GM19099 (cell line): ENCODE measurements around the gene GLB1L.

Source experiments
- POLR2A ChIP-seq: IDR thresholded peaks from 3 replicates; pipeline ENCODE4 v1.6.1; 2011; ENCODE audit warnings: low read depth; ENCODE audit not compliant: insufficient read length; ENCODE audit errors: extremely low read depth

GLB1L gene

DNA sequence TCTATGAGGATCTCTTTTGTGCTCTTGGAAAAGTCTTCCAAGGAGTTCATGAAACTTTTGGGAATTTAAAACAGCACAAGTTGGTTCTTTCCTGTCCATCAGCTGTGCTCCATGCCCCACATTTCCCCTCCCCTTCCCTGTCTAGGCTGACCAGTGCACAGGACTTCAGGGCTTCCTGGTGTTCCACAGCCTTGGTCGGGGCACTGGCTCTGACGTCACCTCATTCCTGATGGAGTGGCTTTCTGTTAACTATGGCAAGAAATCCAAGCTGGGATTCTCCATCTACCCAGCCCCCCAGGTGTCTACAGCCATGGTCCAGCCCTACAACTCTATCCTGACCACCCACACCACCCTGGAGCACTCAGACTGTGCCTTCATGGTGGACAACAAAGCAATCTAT lies 25.8 kb upstream of the GLB1L start:
- TF ChIP-seq POLR2A: no peak

DNA sequence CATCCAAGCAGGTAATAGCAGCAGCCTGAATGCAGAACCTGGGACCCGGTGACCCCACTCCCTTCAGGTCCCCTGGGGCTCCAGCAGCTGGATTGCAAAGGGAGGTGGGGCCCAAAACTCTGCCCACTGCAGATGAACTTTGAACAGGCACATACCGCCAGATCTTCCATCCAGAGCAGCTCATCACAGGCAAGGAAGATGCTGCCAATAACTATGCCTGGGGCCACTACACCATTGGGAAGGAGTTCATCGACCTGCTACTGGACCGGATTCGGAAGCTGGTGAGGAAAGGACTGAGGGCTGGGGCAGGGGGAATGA lies 24.8 kb upstream of the GLB1L start:
- no peak for TF ChIP-seq POLR2A

DNA sequence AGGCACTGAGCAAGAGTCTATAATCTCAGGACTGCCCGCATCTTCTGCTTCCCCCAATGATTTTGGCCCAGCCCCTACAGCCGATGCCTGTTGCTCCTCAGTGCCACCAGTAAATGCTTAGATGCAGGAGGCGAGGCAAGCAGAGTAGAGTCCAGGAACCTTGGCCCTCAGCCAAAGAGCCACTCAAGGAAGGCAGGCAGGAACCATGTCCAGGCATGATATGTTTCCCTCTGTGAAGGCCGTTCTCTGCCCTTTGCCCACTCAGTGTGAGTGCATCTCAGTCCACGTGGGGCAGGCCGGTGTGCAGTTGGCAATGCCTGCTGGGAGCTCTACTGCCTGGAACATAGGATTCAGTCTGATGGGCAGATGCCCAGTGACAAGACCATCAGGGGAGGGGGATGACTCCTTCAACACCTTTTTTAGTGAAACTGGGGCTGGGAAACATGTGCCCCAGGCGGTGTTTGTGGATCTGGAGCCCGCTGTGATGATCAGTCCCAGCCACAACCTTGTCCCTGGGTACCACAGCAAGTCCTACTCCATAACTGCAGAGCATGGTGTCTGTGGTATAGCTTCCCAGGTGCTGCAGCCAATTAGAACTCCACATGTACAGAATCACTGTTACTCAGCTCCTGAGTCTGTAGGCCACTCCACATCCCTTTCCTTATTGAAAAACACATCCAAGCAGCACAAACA lies 24.3 kb upstream of the GLB1L start:
- no peak for TF ChIP-seq POLR2A

DNA sequence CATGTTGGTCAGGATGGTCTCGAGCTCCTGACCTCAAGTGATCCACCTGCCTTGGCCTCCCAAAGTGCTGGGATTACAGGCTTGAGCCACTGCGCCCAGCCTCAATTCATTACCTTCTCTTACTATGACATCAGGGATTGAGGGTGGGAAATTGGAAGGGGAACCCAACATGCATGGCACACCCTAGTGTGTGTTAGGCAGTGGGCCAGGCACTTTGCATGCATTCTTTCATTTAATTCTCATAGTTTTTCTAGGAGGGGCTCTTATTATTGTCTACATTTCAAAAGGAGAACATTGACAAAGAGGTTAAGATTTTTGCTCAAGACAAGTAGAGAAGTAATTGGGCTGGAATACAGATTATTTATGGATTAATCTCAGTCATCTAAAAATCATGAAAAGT lies 23.1 kb upstream of the GLB1L start:
- no peak for TF ChIP-seq POLR2A

DNA sequence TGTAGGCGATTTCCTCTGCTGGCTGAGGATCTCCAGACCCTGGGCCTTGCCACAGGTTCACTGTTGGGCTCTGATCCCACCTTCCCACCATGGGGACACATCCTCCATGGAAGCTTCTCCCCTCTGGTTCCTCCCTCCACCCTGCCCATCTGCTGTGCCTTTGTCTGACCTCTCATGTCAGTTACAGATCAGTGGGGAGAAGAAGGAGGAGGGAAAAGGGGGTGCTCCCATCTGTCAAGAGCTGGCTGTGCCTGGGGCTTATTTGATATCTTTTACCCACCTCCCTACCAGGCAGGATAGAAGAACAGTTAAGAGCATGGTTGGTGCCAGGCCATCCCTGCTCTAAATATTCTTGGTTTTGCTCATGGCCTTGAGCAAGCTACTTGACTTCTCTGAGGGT lies 21.6 kb upstream of the GLB1L start:
- TF ChIP-seq POLR2A: no peak

DNA sequence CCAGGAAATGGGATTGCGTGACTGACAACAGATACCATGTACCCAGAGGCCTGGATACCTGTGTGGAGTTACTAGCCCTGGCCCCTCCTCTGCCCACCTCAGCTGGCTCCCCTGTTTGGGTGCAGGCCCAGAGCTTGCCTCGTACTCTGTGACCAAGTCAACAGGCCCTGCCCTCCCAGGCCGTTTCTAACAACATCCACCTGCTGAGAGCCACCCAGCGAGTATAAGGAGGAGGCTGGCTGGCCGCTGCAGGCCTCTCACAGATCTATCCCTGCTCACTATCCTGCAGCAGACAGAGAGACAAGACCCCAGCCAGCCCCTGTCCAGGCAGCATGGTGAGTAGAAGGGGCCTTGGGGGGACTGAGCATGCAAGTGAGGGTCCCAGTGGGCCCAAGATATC lies 21.0 kb upstream of the GLB1L start:
- no peak for TF ChIP-seq POLR2A

DNA sequence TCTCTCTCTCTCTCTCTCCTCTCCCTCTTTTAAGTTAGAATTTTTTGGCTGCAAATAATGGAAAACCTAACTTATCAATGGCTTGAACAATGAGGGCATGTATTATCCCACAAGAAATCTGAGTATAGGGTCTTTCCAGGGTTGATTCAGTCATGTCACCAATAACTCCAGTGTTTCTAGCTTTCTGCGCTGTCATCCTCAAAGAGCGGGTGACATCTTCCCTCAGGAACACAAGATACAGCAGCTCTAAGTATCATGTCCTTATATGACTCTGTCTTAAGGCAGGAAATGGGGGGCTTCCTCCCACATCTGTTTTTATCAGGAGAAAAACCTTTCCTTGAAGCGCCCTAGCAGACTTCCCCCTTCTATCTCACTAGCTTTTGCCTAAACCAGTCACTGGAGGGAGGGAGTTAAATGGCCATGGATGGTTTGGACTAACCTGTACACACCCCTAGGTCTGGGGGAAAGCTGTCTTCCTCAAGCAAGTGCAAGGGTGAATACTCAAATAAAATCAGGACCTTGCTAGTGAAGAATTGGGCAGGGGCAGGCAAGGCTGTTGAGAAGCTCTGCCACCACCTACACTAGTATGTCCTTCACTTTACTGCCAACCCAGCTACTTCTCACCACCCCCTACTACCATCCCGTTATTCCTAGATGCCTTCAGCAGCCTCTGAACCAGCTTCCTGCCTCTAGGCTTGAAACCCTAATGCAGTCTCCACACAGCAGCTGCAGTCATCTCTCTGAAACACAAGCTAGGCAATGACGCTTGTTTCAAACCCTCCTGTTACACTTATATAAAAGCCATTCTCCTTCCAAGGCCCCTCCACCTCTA lies 16.0 kb upstream of the GLB1L start:
- TF ChIP-seq POLR2A: no peak

DNA sequence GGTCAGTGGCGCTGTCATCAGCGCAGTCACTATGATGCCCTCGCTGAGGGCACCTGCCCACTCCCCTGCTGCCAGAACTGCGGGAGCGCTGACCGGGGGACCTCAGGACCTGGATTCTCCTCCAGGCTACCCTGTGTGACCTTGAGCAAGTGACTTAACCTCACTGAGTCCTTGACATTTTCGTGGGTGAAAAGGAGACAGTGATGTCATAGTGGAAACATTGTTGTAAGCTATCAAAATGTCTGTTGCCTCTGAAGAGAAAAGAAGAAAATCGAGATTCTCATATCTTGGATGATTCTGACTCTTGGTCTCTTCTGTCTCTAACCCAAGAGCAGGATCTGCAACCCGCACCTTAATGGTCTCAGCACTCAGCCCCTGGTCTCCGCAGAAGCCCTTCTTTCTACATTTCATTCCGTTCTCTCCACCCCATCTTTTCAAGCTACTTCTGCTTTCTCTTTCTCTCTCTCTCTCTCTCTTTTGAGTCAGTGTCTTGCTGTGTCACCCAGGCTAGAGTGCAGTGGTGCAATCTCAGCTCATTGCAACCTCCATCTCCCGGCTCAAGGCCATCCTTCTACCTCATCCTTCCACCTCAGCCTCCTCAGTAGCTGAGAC lies 9.5 kb upstream of the GLB1L start:
- TF ChIP-seq POLR2A: no peak

DNA sequence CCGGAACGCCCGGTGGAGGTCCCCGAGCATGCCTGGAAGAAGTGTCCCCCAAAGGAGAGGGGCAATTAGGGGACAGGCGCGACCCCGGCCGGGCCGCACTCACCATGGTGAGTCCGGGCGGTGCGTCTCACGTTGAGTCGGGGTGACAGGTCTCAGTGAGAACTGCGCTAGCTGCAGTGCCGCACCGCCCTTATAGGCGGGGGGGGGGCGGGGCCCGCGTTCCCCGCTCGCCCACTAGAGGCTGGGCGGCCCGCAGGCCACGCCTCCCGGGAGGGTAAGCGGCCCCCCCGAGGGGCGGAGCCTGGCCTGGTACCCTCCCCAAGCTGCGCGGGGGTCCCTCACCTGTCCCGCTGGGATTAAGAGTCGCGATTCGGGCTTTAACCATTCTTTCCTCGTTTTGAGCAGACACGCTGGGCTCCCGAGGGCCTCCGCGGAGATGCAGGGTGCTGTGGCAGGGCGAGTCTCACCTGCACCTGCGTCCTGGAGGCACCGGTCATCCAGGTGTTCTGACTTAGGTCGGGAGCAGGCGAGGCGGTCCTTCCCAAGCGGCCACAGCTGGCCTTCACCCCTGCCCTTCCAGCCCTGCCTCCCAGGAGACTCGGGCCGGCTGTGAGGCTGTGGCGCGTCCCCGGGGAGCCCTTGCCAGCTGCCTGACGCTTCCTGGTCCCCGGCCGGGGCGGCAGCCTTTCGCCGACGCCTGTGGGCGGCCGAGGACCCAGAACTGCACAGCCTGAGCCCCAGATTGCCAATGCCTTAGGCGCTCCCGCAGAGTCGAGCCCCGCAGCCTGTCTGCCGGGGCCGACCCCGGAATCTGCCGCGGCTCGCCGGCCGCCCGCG lies 8.7 kb upstream of the GLB1L start, which contains the start of gene TUBA4A:
TUBA4A (minus strand) TSS at position 166 of the 837 bp plus-strand sequence; CDS start at position 106, 60 bp downstream.
- peak; percentile 100 for TF ChIP-seq POLR2A

DNA sequence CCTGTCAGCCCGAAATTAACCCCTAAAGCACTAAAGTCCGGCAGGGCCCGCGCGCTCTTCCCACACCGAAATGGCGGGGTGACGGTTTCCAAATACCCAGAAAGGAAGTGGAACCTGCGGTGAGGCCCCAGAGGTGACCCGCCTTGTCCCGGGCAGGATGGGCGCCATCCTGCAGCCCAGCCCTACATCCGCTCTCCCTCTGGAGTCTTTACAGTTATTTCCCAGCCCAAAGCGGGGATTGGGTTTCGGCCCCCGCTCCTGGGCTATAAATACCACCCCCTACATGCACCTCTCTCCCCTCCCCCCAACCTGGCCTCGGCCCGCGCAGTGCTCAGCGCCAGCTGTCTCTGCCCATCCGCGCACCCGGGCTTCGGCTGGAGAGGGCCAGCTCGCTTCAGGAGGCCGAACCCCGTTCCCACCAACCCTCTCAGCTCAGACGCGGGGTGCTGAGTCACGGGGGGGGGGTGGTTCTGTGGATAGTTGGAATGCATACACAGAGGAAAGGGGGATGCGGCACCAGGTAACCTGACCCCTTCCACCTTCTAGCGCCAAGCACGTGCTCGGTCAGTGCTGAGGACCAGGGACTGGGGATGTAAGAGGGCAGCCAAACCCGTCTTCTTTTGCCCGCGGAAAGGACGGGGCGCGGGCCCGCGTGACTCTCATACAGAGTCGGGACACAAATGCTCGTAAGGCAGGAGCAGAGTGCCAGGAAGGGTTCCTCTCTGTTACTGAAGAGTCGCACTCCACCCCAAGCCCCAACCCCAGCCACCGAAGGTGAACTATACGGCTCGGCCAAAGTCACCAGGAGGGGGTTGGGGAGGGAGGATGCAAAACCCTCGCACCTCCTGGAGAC lies 7.9 kb upstream of the GLB1L start, which contains the start of gene TUBA4B:
TUBA4B (plus strand) TSS at position 344 of the 853 bp plus-strand sequence; CDS start at position 509, 165 bp downstream.
- TF ChIP-seq POLR2A: no peak

DNA sequence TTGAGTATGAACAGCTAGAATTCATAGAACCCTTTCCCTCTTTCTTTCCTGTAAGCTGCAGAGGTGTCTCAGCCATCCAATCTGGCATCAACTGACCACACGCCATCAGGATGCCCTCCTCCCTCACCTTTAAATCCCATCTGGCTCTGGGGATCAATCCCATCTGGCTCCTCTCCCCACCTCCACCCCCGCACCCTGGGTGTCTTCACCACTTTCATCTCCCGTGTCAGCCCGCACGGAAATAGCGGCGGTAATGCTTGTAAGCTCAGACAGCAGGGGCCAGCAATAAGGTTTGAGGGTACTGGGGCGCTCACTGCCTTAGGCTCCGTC lies 7.3 kb upstream of the GLB1L start:
- TF ChIP-seq POLR2A: no peak

DNA sequence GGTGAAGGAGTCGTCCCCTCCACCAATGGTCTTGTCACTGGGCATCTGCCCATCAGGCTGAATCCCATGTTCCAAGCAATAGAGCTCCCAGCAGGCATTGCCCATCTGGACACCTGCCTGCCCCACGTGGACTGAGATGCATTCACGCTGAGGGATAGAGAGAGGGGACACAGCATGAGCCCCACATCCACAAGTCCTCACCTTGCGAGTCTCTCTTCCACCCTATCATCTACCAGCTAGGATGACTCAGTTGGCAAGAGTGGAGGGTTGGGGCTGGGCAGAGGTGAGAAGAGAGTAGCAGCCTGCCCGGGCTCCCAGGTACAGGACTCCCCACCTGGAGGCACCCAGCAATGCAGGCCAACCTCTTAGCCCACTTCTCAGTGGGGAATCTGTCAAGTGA lies 6.8 kb upstream of the GLB1L start:
- TF ChIP-seq POLR2A: no peak

DNA sequence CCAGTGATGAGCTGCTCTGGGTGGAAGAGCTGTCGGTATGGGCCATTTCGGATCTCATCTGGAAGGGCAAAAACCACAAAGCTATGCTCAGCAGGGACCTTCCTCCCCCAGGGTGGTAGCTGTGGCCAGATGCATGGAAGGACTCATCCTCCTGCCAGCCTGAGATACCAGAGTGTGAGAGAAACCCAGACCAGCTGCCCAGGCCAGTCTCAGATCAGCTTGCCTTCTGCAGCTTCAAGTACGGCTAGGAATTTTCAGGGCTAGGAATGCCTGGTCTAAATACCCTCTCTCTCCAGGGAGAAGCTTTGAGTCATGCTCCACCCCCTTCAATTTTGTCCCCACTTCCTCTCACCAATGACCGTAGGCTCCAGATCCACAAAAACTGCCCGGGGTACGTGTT lies 6.4 kb upstream of the GLB1L start:
- TF ChIP-seq POLR2A: no peak
